Osteoblast (primary cell): ENCODE results near the gene ARX. TPM values are rescaled to one million over a fixed set of nuclear protein-coding genes. Genes with fewer than 3 reads are reported as not detected.

ENCODE experiments used
- DNase-seq: peaks from one replicate; pipeline ENCODE4 v3.0.0; 2011; ENCODE audit warnings: low spot score, mixed read lengths; ENCODE audit not compliant: insufficient read length; ENCODE audit errors: missing footprints
- H2AFZ ChIP-seq: 2 replicates; pipeline ENCODE4 v1.6.0; 2011; ENCODE audit warnings: mild to moderate bottlenecking, low read length
- H3K27ac ChIP-seq: 2 replicates; pipeline ENCODE4 v1.5.1; 2011; ENCODE audit warnings: mild to moderate bottlenecking, low read depth, low read length, moderate library complexity
- H3K27me3 ChIP-seq: 2 replicates; pipeline ENCODE4 v1.6.0; 2012; ENCODE audit warnings: mild to moderate bottlenecking, control low read depth, inconsistent platforms, low read length, moderate library complexity; ENCODE audit not compliant: insufficient read depth
- H3K36me3 ChIP-seq: 2 replicates; pipeline ENCODE4 v1.5.1; 2011; ENCODE audit warnings: mild to moderate bottlenecking, low read length, control low read depth, moderate library complexity; ENCODE audit not compliant: insufficient read depth
- H3K4me1 ChIP-seq: 2 replicates; pipeline ENCODE4 v1.5.1; 2011; ENCODE audit warnings: mild to moderate bottlenecking, low read length, control low read depth, moderate library complexity; ENCODE audit not compliant: insufficient read depth
- H3K4me2 ChIP-seq: 2 replicates; pipeline ENCODE4 v1.6.0; 2011; ENCODE audit warnings: mild to moderate bottlenecking, low read length; ENCODE audit not compliant: insufficient read depth
- H3K4me3 ChIP-seq: fragments of 200-600 bp; sonication (generic); 3 replicates; pipeline ENCODE4 v1.5.1; 2012; ENCODE audit warnings: mild to moderate bottlenecking, low read length, inconsistent platforms; ENCODE audit not compliant: insufficient read depth
- H3K79me2 ChIP-seq: 2 replicates; pipeline ENCODE4 v1.6.0; 2012; ENCODE audit warnings: mild to moderate bottlenecking, low read length, control low read depth, inconsistent platforms; ENCODE audit not compliant: insufficient read depth
- H3K9me3 ChIP-seq: 2 replicates; pipeline ENCODE4 v1.5.1; 2011; ENCODE audit warnings: low read depth, low read length, control low read depth
- H4K20me1 ChIP-seq: 2 replicates; pipeline ENCODE4 v1.6.0; 2012; ENCODE audit warnings: mild to moderate bottlenecking, low read length, control low read depth; ENCODE audit not compliant: insufficient read depth
- CTCF ChIP-seq: IDR thresholded peaks from 2 replicates; pipeline ENCODE4 v1.5.1; 2011; ENCODE audit warnings: mild to moderate bottlenecking, low read depth, low read length, moderate library complexity; ENCODE audit errors: extremely low read depth
- total RNA-seq: library from RNA; depleted of rRNA; stranded (reverse); fragments of >200 nt; gene quantifications from 2 replicates; pipeline ENCODE4 v1.2.3, GENCODE V29; 2012

The ARX gene
- total RNA-seq, 1 donor = not detected

- no peaks in the 10 kb centered on the region for H3K79me2 ChIP-seq
- H3K4me1 ChIP-seq = no peaks in the 10 kb centered on the region
- TF ChIP-seq CTCF = no peak
- no peak for DNase-seq
- H3K4me3 ChIP-seq = no peak overlapping the region
- no peaks in the 10 kb centered on the region for H3K9me3 ChIP-seq
- H2AFZ ChIP-seq = no peak overlapping the region
- no peak overlapping the region for H3K27ac ChIP-seq
- no peak overlapping the region for H3K4me2 ChIP-seq
- peaks cover 38% of the 10 kb centered on the region for H3K27me3 ChIP-seq
- no peaks in the 10 kb centered on the region for H4K20me1 ChIP-seq
- H3K36me3 ChIP-seq = no peaks in the 10 kb centered on the region
These were observed 9.8 kb upstream of the ARX start for GRCh38 chrX:25025615-25026014.

GRCh38 chrX:25023908-25024307 lies 8.1 kb upstream of the ARX start:
- Histone ChIP-seq H3K27me3 (peaks cover 55% of the 10 kb centered on the region), H3K9me3 (no peaks in the 10 kb centered on the region), H4K20me1 (no peaks in the 10 kb centered on the region), H3K79me2 (no peaks in the 10 kb centered on the region), H3K4me3 (no peak overlapping the region), H3K27ac (no peak overlapping the region), H3K36me3 (no peaks in the 10 kb centered on the region), H3K4me2 (no peak overlapping the region), H3K4me1 (no peaks in the 10 kb centered on the region), H2AFZ (no peak overlapping the region)
- no peak for DNase-seq
- no peak for TF ChIP-seq CTCF

- Histone ChIP-seq H3K79me2 (no peaks in the 10 kb centered on the region), H3K4me3 (no peak overlapping the region), H4K20me1 (no peaks in the 10 kb centered on the region), H3K27me3 (peaks cover 67% of the 10 kb centered on the region), H2AFZ (no peak overlapping the region), H3K4me1 (no peaks in the 10 kb centered on the region), H3K9me3 (no peaks in the 10 kb centered on the region), H3K36me3 (no peaks in the 10 kb centered on the region), H3K27ac (no peak overlapping the region), H3K4me2 (no peak overlapping the region)
- TF ChIP-seq CTCF = no peak
- DNase-seq = no peak
These were observed 6.9 kb upstream of the ARX start for GRCh38 chrX:25022499-25023325.

- Histone ChIP-seq H2AFZ (no peak overlapping the region), H4K20me1 (no peaks in the 10 kb centered on the region), H3K4me2 (peak overlapping the region; percentile 45), H3K79me2 (no peaks in the 10 kb centered on the region), H3K27me3 (peaks cover 84% of the 10 kb centered on the region), H3K27ac (no peak overlapping the region), H3K4me1 (no peaks in the 10 kb centered on the region), H3K4me3 (peak overlapping the region; percentile 16), H3K9me3 (no peaks in the 10 kb centered on the region), H3K36me3 (no peaks in the 10 kb centered on the region)
- TF ChIP-seq CTCF = peak; percentile 40
- DNase-seq = no peak
These were observed 5.2 kb upstream of the ARX start for GRCh38 chrX:25020905-25021449.
